ENCODE data around the gene SEC61A2. TPM values are rescaled to one million over a fixed set of nuclear protein-coding genes. Genes with fewer than 3 reads are reported as not detected.

SEC61A2 gene
- total RNA-seq, 8 experiments from 2014 or later = 11.8 to 38.5 (median 27.2) TPM

- Histone ChIP-seq H3K27ac (no peak overlapping the region), H3K4me3 (no peak overlapping the region), H3K4me1 (replicated peaks in 1 of 2) (peaks cover 8 to 13% of the 10 kb centered on the region in 2 donors)
- in situ Hi-C loops (cut with MboI; ENCODE audit: low pct_unique_long_range_greater_than_20kb in 2 of 9, low sequenced_read_pairs in 9 of 9, unreplicated experiment in 9 of 9) = no loop called here
- no peak for ATAC-seq (replicated peaks in 6 of 8)
- 44 to 100% (median 79%) methylated on average over 1 to 5 of the region's 5 CpGs; no CpG with 5 or more reads in 1 of the 10 experiments for WGBS, 10 experiments
Observed at GRCh38 chr10:12193193-12193592, 63.7 kb downstream of the SEC61A2 start.

- H3K4me1 ChIP-seq (replicated peaks in 1 of 2) = peaks cover 8 to 13% of the 10 kb centered on the region in 2 donors
- 0 to 7% (median 0%) methylated on average over 3 to 22 of the region's 27 CpGs; no CpG with 5 or more reads in 1 of the 10 experiments for WGBS, 10 experiments
- peak in 7 of 8 experiments; percentile 6 to 24 (median 13) for ATAC-seq (replicated peaks in 6 of 8)
- in situ Hi-C loops (cut with MboI; ENCODE audit: low pct_unique_long_range_greater_than_20kb in 2 of 9, low sequenced_read_pairs in 9 of 9, unreplicated experiment in 9 of 9) = no loop called here
- no peak overlapping the region for H3K27ac ChIP-seq
- peak overlapping the region; percentile 70 to 99 (median 83) for H3K4me3 ChIP-seq
Observed at GRCh38 chr10:12194752-12195271, 65.3 kb downstream of the SEC61A2 start.

- peak overlapping the region; percentile 70 to 99 (median 83) for H3K4me3 ChIP-seq
- in situ Hi-C loops (cut with MboI; ENCODE audit: low pct_unique_long_range_greater_than_20kb in 2 of 9, low sequenced_read_pairs in 9 of 9, unreplicated experiment in 9 of 9) = no loop called here
- WGBS, 10 experiments = 0 to 8% (median 1%) methylated on average over 4 to 10 of the region's 12 CpGs; no CpG with 5 or more reads in 3 of the 10 experiments
- H3K4me1 ChIP-seq (replicated peaks in 1 of 2) = peaks cover 8 to 13% of the 10 kb centered on the region in 2 donors
- H3K27ac ChIP-seq = peak overlapping the region; percentile 80 to 93
- peak in 6 of 8 experiments; percentile 6 to 37 (median 25) for ATAC-seq (replicated peaks in 6 of 8)
Observed at GRCh38 chr10:12195281-12195602, 65.8 kb downstream of the SEC61A2 start.

DNA sequence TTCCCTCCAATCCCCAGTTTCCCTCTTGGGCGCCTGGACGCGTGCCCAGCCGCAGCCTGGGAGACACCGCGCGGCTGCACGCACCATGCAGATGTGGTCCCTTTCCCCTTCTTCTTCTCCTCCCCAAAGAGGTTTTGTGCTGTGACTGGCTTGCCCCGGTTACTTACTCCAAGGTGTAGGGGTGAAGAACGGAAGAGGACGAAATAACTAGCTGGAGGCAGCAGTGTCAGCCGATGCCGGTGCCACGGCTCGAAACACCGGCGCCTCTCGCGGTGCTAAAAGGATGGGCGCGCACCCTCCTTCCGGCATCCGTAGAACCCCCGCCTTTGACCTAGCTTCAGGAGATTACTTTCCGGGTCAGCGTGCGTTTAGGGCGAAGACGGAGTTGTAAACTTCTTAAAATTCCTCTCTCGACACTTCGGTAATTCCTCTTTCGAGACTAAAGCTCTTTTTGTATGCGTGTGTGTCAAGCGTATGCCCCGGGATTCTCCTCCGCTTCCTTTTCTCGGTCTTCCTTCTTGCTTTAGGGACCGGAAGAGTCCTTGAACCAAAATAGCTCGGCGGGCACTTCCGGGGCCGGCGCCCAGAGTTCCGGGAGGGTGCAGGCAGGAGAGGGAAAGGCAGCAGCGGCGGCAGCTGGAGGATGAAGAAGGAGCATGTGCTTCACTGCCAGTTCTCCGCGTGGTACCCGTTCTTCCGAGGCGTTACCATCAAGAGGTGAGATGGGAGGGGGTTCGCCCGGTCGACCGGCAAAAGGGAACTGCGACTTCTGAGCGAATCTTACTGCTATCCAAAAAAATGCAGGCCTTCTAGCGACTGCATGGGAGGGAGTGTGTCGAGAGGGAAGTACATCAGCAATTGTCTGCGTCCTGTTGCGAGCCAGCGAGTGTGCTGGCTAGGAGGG, 66.4 kb downstream of the SEC61A2 start, which contains the start of the genes CDC123 and NUDT5:
CDC123 (plus strand) TSS at position 586 of the 904 bp plus-strand sequence; CDS start at position 644, 58 bp downstream.
NUDT5 (minus strand) TSS at position 289 of the 904 bp plus-strand sequence. CDS start 9,600 bp downstream, outside the sequence.
- in situ Hi-C loops (cut with MboI; ENCODE audit: low pct_unique_long_range_greater_than_20kb in 2 of 9, low sequenced_read_pairs in 9 of 9, unreplicated experiment in 9 of 9) = no loop called here
- ATAC-seq (replicated peaks in 6 of 8) = peak; percentile 86 to 94 (median 93)
- peak within 1 kb of the TSS; percentile 80 to 93 for H3K27ac ChIP-seq
- peaks cover 8 to 13% of the 10 kb centered on the region in 2 donors for H3K4me1 ChIP-seq (replicated peaks in 1 of 2)
- peak within 1 kb of the TSS; percentile 70 to 99 (median 83) for H3K4me3 ChIP-seq
- WGBS, 10 experiments = 0 to 2% (median 0%) methylated on average over 1 to 40 of the region's 62 CpGs; no CpG with 5 or more reads in 2 of the 10 experiments

GRCh38 chr10:12196531-12197211, 67.2 kb downstream of the SEC61A2 start:
- H3K4me1 ChIP-seq (replicated peaks in 1 of 2) = peaks cover 8 to 13% of the 10 kb centered on the region in 2 donors
- in situ Hi-C loops (cut with MboI; ENCODE audit: low pct_unique_long_range_greater_than_20kb in 2 of 9, low sequenced_read_pairs in 9 of 9, unreplicated experiment in 9 of 9) = no loop called here
- H3K27ac ChIP-seq = peak overlapping the region; percentile 80 to 93
- ATAC-seq (replicated peaks in 6 of 8) = no peak
- H3K4me3 ChIP-seq = peak overlapping the region; percentile 70 to 99 (median 83)
- 4 to 26% (median 8%) methylated on average over 3 to 14 of the region's 15 CpGs for WGBS, 10 experiments

DNA sequence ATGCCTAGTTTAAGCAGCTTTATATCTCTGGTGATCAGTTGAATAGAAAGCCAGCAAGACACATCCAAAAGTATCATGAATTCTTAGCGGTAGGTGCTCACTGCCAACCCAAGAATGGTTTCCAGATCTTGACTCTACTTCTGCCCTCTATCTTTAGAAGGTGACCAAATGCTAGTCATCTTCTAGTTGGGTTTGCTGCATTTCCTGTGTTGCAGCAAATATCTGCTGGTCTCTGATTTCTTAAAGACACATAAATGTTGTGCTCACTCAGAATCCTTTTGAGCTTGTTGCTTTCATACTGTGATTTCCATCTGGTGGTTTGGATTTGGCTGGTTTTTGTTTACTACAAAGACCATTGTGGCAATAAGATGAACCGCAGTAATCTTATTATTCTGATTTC, 68.7 kb downstream of the SEC61A2 start:
- WGBS, 10 experiments = 72 to 100% (median 95%) methylated on average over 1 to 2 of the region's 2 CpGs
- H3K4me3 ChIP-seq = no peak overlapping the region
- H3K27ac ChIP-seq = no peak overlapping the region
- in situ Hi-C loops (cut with MboI; ENCODE audit: low pct_unique_long_range_greater_than_20kb in 2 of 9, low sequenced_read_pairs in 9 of 9, unreplicated experiment in 9 of 9) = no loop called here
- ATAC-seq (replicated peaks in 6 of 8) = no peak
- H3K4me1 ChIP-seq (replicated peaks in 1 of 2) = peaks cover 8 to 13% of the 10 kb centered on the region in 2 donors

DNA sequence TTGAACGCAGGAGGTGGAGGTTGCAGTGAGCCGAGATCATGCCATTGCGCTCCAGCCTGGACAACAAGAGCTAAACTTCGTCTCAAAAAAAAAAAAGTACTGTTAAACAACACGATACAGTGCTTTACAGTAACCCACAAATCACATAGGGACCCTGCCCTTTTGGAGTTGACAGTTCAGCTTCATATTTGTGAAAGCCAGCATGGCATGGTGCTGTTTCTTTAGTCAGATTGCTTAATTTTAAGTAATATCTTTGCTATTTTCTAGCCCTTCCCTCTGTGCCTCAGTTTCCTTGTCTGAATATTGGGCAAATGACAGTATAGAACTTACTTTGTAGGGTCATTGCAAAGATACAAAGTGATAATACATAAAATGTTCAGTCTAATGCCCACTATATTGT, 71.4 kb downstream of the SEC61A2 start:
- Histone ChIP-seq H3K4me3 (no peak overlapping the region), H3K27ac (no peak overlapping the region), H3K4me1 (replicated peaks in 1 of 2) (peaks cover 3 to 6% of the 10 kb centered on the region in 2 donors)
- 100% methylated on average over 1 to 5 of the region's 5 CpGs; no CpG with 5 or more reads in 4 of the 10 experiments for WGBS, 10 experiments
- no peak for ATAC-seq (replicated peaks in 6 of 8)
- in situ Hi-C loops (cut with MboI; ENCODE audit: low pct_unique_long_range_greater_than_20kb in 2 of 9, low sequenced_read_pairs in 9 of 9, unreplicated experiment in 9 of 9) = loop anchor here in 1 of 9 experiments (25.0 kb wide), 1 partner anchor 89 kb away; no protein-coding TSS in a partner anchor

- WGBS, 10 experiments = 50 to 100% (median 82%) methylated on average over 1 to 3 of the region's 3 CpGs; no CpG with 5 or more reads in 2 of the 10 experiments
Observed at GRCh38 chr10:12201543-12201942, 72.1 kb downstream of the SEC61A2 start.

GRCh38 chr10:12202226-12202625, 72.7 kb downstream of the SEC61A2 start:
- in situ Hi-C loops (cut with MboI; ENCODE audit: low pct_unique_long_range_greater_than_20kb in 2 of 9, low sequenced_read_pairs in 9 of 9, unreplicated experiment in 9 of 9) = loop anchor here in 1 of 9 experiments (25.0 kb wide), 1 partner anchor 90 kb away; no protein-coding TSS in a partner anchor
- H3K4me1 ChIP-seq (replicated peaks in 1 of 2) = peaks cover 2 to 5% of the 10 kb centered on the region in 2 donors
- no peak for ATAC-seq (replicated peaks in 6 of 8)
- H3K4me3 ChIP-seq = no peak overlapping the region
- no peak overlapping the region for H3K27ac ChIP-seq
- 80 to 100% (median 96%) methylated on average over 2 to 4 of the region's 5 CpGs; no CpG with 5 or more reads in 2 of the 10 experiments for WGBS, 10 experiments

More at GRCh38 chr10:12201543-12201942, 72.1 kb downstream of the SEC61A2 start:
- peaks cover 3 to 6% of the 10 kb centered on the region in 2 donors for H3K4me1 ChIP-seq (replicated peaks in 1 of 2)
- in situ Hi-C loops (cut with MboI; ENCODE audit: low pct_unique_long_range_greater_than_20kb in 2 of 9, low sequenced_read_pairs in 9 of 9, unreplicated experiment in 9 of 9) = loop anchor here in 1 of 9 experiments (25.0 kb wide), 1 partner anchor 89 kb away; no protein-coding TSS in a partner anchor
- no peak for ATAC-seq (replicated peaks in 6 of 8)
- H3K27ac ChIP-seq = no peak overlapping the region
- H3K4me3 ChIP-seq = no peak overlapping the region

- H3K4me1 ChIP-seq (replicated peaks in 1 of 2) = no peaks in the 10 kb centered on the region
Observed at GRCh38 chr10:12205082-12205481, 75.6 kb downstream of the SEC61A2 start.

DNA sequence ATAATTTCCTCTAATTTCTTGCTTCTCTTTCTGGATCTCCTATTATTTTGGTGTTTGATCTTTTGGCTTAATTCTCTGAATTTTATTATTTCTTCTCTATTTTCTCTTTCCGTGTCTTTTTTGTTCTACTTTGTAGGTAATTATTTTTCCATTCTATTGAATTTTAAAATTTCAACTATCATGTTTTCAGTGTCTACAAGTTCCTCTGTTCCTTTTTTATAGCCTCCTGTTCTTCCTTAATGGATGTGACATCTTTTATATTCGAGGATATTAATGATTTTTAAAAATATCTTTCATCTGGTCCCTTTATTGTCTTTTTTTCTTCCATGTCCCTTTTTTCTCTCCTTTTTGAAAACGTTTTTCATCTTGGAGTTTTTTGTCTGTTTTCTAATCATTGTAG, 77.6 kb downstream of the SEC61A2 start:
- H3K4me3 ChIP-seq = no peak overlapping the region
- H3K27ac ChIP-seq = no peak overlapping the region
- WGBS, 10 experiments = 52 to 84% (median 69%) methylated on average over 2 to 3 of the region's 3 CpGs
- no peak for ATAC-seq (replicated peaks in 6 of 8)
- H3K4me1 ChIP-seq (replicated peaks in 1 of 2) = no peaks in the 10 kb centered on the region
- in situ Hi-C loops (cut with MboI; ENCODE audit: low pct_unique_long_range_greater_than_20kb in 2 of 9, low sequenced_read_pairs in 9 of 9, unreplicated experiment in 9 of 9) = loop anchor here in 1 of 9 experiments (25.0 kb wide), 1 partner anchor 95 kb away; no protein-coding TSS in a partner anchor

More at GRCh38 chr10:12205082-12205481, 75.6 kb downstream of the SEC61A2 start:
- Histone ChIP-seq H3K27ac (no peak overlapping the region), H3K4me3 (no peak overlapping the region)
- no peak for ATAC-seq (replicated peaks in 6 of 8)
- WGBS, 10 experiments = 33 to 100% (median 93%) methylated on average over 1 to 3 of the region's 3 CpGs; no CpG with 5 or more reads in 3 of the 10 experiments
- in situ Hi-C loops (cut with MboI; ENCODE audit: low pct_unique_long_range_greater_than_20kb in 2 of 9, low sequenced_read_pairs in 9 of 9, unreplicated experiment in 9 of 9) = loop anchor here in 1 of 9 experiments (25.0 kb wide), 1 partner anchor 93 kb away; no protein-coding TSS in a partner anchor

DNA sequence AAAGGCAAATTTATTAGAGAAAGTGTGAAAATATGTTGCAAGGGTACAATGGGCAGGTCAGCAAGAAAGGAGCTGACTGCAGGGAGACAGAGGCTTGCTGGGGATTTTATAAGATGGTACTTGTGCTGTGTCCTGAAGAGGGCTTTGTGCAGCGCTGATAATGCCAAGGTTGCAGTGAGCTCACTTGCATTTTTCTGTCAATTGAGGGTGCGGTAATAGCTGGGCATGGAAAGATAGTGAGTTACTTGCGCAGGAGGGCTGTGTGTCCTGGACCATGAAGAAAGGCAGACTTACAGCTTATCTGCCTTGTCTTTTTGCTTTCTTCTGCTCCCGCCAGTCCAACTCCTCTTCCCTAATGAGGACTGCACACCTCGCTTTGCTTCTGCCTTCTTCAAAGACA, 79.0 kb downstream of the SEC61A2 start:
- no peak overlapping the region for H3K27ac ChIP-seq
- no peak for ATAC-seq (replicated peaks in 6 of 8)
- no peak overlapping the region for H3K4me3 ChIP-seq
- in situ Hi-C loops (cut with MboI; ENCODE audit: low pct_unique_long_range_greater_than_20kb in 2 of 9, low sequenced_read_pairs in 9 of 9, unreplicated experiment in 9 of 9) = loop anchor here in 1 of 9 experiments (25.0 kb wide), 1 partner anchor 96 kb away; no protein-coding TSS in a partner anchor
- WGBS, 10 experiments = 90 to 100% (median 98%) methylated on average over 1 to 5 of the region's 5 CpGs
- no peaks in the 10 kb centered on the region for H3K4me1 ChIP-seq (replicated peaks in 1 of 2)
